K562 (cell line): ENCODE measurements around the gene TMC5. TPM values are rescaled to one million over a fixed set of nuclear protein-coding genes. Genes with fewer than 3 reads are reported as not detected.
"Not testable (repeated sequence)": the region's sequence is repeated elsewhere in the genome, so short reads cannot be mapped to it uniquely, and the experiment has no call there.

Experiments
- ARID1B ChIP-seq: fragments of 450-650 bp; IDR thresholded peaks from 2 replicates; pipeline ENCODE4 v1.6.1; 2016; ENCODE audit warnings: antibody characterized with exemption, mild to moderate bottlenecking, inconsistent platforms
- CBFA2T2 ChIP-seq: fragments of 450-650 bp; conservative IDR thresholded peaks from 2 replicates; pipeline ENCODE4 v1.6.1; 2017; ENCODE audit warnings: mild to moderate bottlenecking
- CBFA2T3 ChIP-seq: fragments of 450-650 bp; IDR thresholded peaks from 2 replicates; pipeline ENCODE4 v1.6.1; 2017
- CXXC5 ChIP-seq: fragments of 250-450 bp; sonication (Bioruptor Pico); IDR thresholded peaks from 2 replicates; pipeline ENCODE4 v1.8.0; 2022; ENCODE audit warnings: inconsistent platforms, mild to moderate bottlenecking, moderate library complexity
- FOSL1 ChIP-seq: fragments of 200-800 bp; sonication (Bioruptor generic); conservative IDR thresholded peaks from 2 replicates; pipeline ENCODE4 v1.6.1; 2016; ENCODE audit warnings: missing genetic modification characterization, missing compliant biosample characterization
- HDAC1 ChIP-seq, 2 experiments: fragments of 450-650 bp; IDR thresholded peaks; 2 replicates each; pipeline ENCODE4 v1.6.1; 2016 to 2017; ENCODE audit warnings: inconsistent platforms in 1 of 2, mild to moderate bottlenecking in 1 of 2, moderate library complexity in 1 of 2
- HDAC3 ChIP-seq: fragments of 450-650 bp; IDR thresholded peaks from 2 replicates; pipeline ENCODE4 v1.6.1; 2018; ENCODE audit warnings: borderline replicate concordance, mild to moderate bottlenecking, moderate library complexity; ENCODE audit not compliant: partially characterized antibody
- HEY1 ChIP-seq: fragments of 250-450 bp; sonication (Bioruptor Pico); IDR thresholded peaks from 2 replicates; pipeline ENCODE4 v1.5.0; 2020; ENCODE audit warnings: mild to moderate bottlenecking, moderate library complexity, borderline replicate concordance
- KDM1A ChIP-seq, 2 experiments: fragments of 450-650 bp; IDR thresholded peaks; 2 replicates each; pipeline ENCODE4 v1.6.1; 2016; ENCODE audit warnings: mild to moderate bottlenecking in 2 of 2
- NCOR1 ChIP-seq: fragments of 450-650 bp; IDR thresholded peaks from 2 replicates; pipeline ENCODE4 v1.6.1; 2016; ENCODE audit warnings: mild to moderate bottlenecking, moderate library complexity
- NEUROD1 ChIP-seq: fragments of 150-350 bp; IDR thresholded peaks from 2 replicates; pipeline ENCODE4 v1.6.1; 2014; ENCODE audit warnings: borderline replicate concordance, low read length, low read depth; ENCODE audit not compliant: partially characterized antibody
- NFE2 ChIP-seq: IDR thresholded peaks from 2 replicates; pipeline ENCODE4 v1.6.1; 2014; ENCODE audit warnings: antibody characterized with exemption, low read depth
- POLR2AphosphoS5 ChIP-seq: IDR thresholded peaks from 2 replicates; pipeline ENCODE4 v1.6.1; 2011; ENCODE audit warnings: mild to moderate bottlenecking, low read depth, low read length, moderate library complexity; ENCODE audit not compliant: control insufficient read depth, insufficient read depth
- RCOR1 ChIP-seq, 2 experiments: IDR thresholded peaks; 2 replicates each; pipeline ENCODE4 v1.6.1; 2012; ENCODE audit warnings: low read depth in 2 of 2, low read length in 2 of 2, borderline replicate concordance in 1 of 2, improper control_type of control experiment in 1 of 2
- RNF2 ChIP-seq: sonication (generic); IDR thresholded peaks from 2 replicates; pipeline ENCODE4 v1.6.1; 2016
- SMARCA4 ChIP-seq: fragments of 450-650 bp; IDR thresholded peaks from 2 replicates; pipeline ENCODE4 v1.6.1; 2016
- SMARCC2 ChIP-seq: fragments of 450-650 bp; IDR thresholded peaks from 2 replicates; pipeline ENCODE4 v1.6.1; 2017; ENCODE audit warnings: antibody characterized with exemption, moderate library complexity, mild to moderate bottlenecking, low read depth
- SMARCE1 ChIP-seq: fragments of 450-650 bp; IDR thresholded peaks from 2 replicates; pipeline ENCODE4 v1.7.1; 2016; ENCODE audit warnings: mild to moderate bottlenecking
- SOX6 ChIP-seq: fragments of 450-650 bp; IDR thresholded peaks from 2 replicates; pipeline ENCODE4 v1.6.1; 2014; ENCODE audit warnings: mild to moderate bottlenecking
- TAL1 ChIP-seq: fragments of 450-650 bp; IDR thresholded peaks from 2 replicates; pipeline ENCODE4 v1.6.1; 2016; ENCODE audit warnings: mild to moderate bottlenecking
- TCF3 ChIP-seq: sonication (generic); formaldehyde crosslinking; IDR thresholded peaks from 2 replicates; pipeline ENCODE4 v1.4.0; 2020; ENCODE audit warnings: mild to moderate bottlenecking, missing genetic modification reagents
- TEAD4 ChIP-seq, 2 experiments: sonication (generic) in 1 of 2; formaldehyde crosslinking in 1 of 2; IDR thresholded peaks; 2 replicates each; pipeline versions ENCODE4 v1.6.1 to v1.8.0; 2012 to 2022; ENCODE audit warnings: borderline replicate concordance in 1 of 2, inconsistent platforms in 1 of 2, low read length in 1 of 2, mild to moderate bottlenecking in 1 of 2, missing genetic modification reagents in 1 of 2
- TRIM24 ChIP-seq, 2 experiments: fragments of 450-650 bp; IDR thresholded peaks; 2 replicates each; pipeline ENCODE4 v1.6.1; 2016
- ZBTB9 ChIP-seq: fragments of 450-650 bp; formaldehyde crosslinking; IDR thresholded peaks from 2 replicates; pipeline ENCODE4 v1.4.0; 2020; ENCODE audit warnings: mild to moderate bottlenecking, moderate library complexity
- ZKSCAN1 ChIP-seq: fragments of 150-350 bp; IDR thresholded peaks from 2 replicates; pipeline ENCODE4 v1.6.1; 2016; ENCODE audit warnings: low read depth, low read length
- polyA plus RNA-seq, 8 experiments: library from polyadenylated mRNA; depleted of rRNA in 4 of 8; stranded (reverse) in 5 of 8; unstranded in 3 of 8; fragments of >200 nt; fragmentation: Nextera tagmentation in 2 of 8; fragmentation: Illumina TruSeq in 1 of 8; extraction: Ambion mirVana in 2 of 8; extraction: Trizol in 1 of 8; gene quantifications; 2 replicates each; pipeline versions ENCODE4 v1.2.1 to v1.2.3, GENCODE V29; 2011 to 2014; ENCODE audit warnings: inconsistent platforms in 1 of 8, missing spikeins in 1 of 8
- total RNA-seq, 7 experiments: library from RNA; depleted of rRNA in 6 of 7; stranded (reverse); fragments of >200 nt in 6 of 7; fragmentation: Illumina TruSeq in 2 of 7; extraction: Trizol in 2 of 7; gene quantifications; 2 replicates each; pipeline versions ENCODE4 v1.2.1 to v1.2.3, GENCODE V29; 2011 to 2021; ENCODE audit warnings: low replicate concordance in 1 of 7
- TF ChIP-seq, protein P1 (sequence below), 2 experiments: fragments of 150-350 bp in 1 of 2; IDR thresholded peaks; 2 replicates each; pipeline ENCODE4 v1.6.1; 2012 to 2016; ENCODE audit warnings: low read depth in 2 of 2, low read length in 2 of 2, mild to moderate bottlenecking in 1 of 2, moderate library complexity in 1 of 2

Gene TMC5
- total and polyA plus RNA-seq, 9 of the 15 experiments (the other 6 are each of a cell fraction or from before 2014, with no cell fraction given), result 0.83 to 2.6 (median 1.6) TPM

DNA sequence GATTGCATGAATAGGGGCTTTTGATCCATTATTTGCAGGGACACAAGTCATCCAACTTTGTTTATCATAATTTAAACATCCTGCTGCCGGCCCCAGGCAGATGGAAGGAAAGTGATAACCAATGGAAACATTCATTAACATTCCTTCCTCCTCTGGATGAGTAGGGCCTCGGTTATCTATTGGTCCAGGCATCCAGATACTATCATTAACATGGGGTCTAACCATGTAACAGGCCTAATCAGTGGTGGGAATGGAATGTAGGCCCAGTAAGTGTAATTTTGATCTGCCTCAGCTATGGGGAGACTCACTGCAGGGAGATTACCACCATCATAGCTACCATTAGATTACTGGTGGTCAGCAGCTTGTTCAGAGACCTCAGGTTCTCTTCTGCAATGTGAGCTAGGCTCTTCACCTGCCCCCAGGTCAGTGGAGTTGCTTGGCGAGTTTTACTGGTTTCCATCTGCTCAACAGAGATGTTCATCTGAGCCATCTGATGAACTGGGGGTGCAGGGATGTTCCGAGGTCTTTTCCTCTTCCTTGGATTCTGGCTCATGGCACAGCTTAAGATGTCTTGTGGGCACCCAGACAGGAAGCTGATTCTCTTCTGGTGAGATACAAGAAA, 21.9 kb upstream of the TMC5 start (continued):
- peak; percentile 70 for TF ChIP-seq FOSL1 (tag)
- peak; percentile 79; the same call in 1 of the 2 replicates for TF ChIP-seq SMARCE1
- TF ChIP-seq TRIM24 (IDR thresholded peaks at IDR 0.05), result peak; percentile 65 to 81
- TF ChIP-seq ZBTB9 (CRISPR knock-in tag), result peak; percentile 55; the same call in 1 of the 2 replicates
- peak; percentile 83 for TF ChIP-seq SOX6
- TF ChIP-seq, protein P1, sequence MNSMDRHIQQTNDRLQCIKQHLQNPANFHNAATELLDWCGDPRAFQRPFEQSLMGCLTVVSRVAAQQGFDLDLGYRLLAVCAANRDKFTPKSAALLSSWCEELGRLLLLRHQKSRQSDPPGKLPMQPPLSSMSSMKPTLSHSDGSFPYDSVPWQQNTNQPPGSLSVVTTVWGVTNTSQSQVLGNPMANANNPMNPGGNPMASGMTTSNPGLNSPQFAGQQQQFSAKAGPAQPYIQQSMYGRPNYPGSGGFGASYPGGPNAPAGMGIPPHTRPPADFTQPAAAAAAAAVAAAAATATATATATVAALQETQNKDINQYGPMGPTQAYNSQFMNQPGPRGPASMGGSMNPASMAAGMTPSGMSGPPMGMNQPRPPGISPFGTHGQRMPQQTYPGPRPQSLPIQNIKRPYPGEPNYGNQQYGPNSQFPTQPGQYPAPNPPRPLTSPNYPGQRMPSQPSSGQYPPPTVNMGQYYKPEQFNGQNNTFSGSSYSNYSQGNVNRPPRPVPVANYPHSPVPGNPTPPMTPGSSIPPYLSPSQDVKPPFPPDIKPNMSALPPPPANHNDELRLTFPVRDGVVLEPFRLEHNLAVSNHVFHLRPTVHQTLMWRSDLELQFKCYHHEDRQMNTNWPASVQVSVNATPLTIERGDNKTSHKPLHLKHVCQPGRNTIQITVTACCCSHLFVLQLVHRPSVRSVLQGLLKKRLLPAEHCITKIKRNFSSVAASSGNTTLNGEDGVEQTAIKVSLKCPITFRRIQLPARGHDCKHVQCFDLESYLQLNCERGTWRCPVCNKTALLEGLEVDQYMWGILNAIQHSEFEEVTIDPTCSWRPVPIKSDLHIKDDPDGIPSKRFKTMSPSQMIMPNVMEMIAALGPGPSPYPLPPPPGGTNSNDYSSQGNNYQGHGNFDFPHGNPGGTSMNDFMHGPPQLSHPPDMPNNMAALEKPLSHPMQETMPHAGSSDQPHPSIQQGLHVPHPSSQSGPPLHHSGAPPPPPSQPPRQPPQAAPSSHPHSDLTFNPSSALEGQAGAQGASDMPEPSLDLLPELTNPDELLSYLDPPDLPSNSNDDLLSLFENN (IDR thresholded peaks at IDR 0.05; ENCODE audit: low read depth in 2 of 2, low read length in 2 of 2), result peak in 1 of 2 experiments; percentile 55; a peak in 1 of 4 replicates
- TF ChIP-seq SMARCC2, result peak; percentile 55; the same call in 1 of the 2 replicates
- peak; percentile 89 for TF ChIP-seq SMARCA4
- 0 out of 2 replicates have a peak, but pooled peaks have one; percentile 24 for TF ChIP-seq NFE2
- TF ChIP-seq HDAC1 (IDR thresholded peaks at IDR 0.05), result 0 out of 4 replicates have a peak, but pooled peaks of 1 of the 2 experiments have one; percentile 31
- TF ChIP-seq HDAC3, result peak; percentile 67
- peak in 1 of 2 experiments; percentile 69; a peak in 1 of 4 replicates for TF ChIP-seq RCOR1 (IDR thresholded peaks at IDR 0.05; ENCODE audit: borderline replicate concordance in 1 of 2, low read depth in 2 of 2, low read length in 2 of 2)
- peak; percentile 92 for TF ChIP-seq CBFA2T3
- TF ChIP-seq NCOR1, result peak; percentile 85
- peak; percentile 92 for TF ChIP-seq TAL1
- TF ChIP-seq HEY1 (CRISPR knock-in tag), result peak; percentile 56; the same call in 1 of the 2 replicates
- peak; percentile 96 for TF ChIP-seq ARID1B
- TF ChIP-seq CXXC5 (CRISPR knock-in tag), result peak; percentile 29; the same call in 1 of the 2 replicates
- TF ChIP-seq TCF3 (CRISPR knock-in tag), result peak; percentile 83
- peak; percentile 89 for TF ChIP-seq CBFA2T2
- TF ChIP-seq KDM1A (IDR thresholded peaks at IDR 0.05), result peak; percentile 63 to 71; a peak in 3 of 4 replicates
- peak; percentile 16 for TF ChIP-seq NEUROD1
- TF ChIP-seq TEAD4 (IDR thresholded peaks at IDR 0.05; ENCODE audit: low read length), result peak; percentile 96
- not testable (repeated sequence) for TF ChIP-seq TEAD4 (CRISPR knock-in tag; IDR thresholded peaks at IDR 0.05; ENCODE audit: borderline replicate concordance)
- TF ChIP-seq ZKSCAN1, result 0 out of 2 replicates have a peak, but pooled peaks have one; percentile 53
- peak; percentile 69; the same call in 1 of the 2 replicates for TF ChIP-seq RNF2
- TF ChIP-seq POLR2AphosphoS5, result peak; percentile 31; the same call in 1 of the 2 replicates
